HS-27A (cell line): Measurements from ENCODE around the gene SPATA16.
"Not testable (repeated sequence)": the region's sequence is repeated elsewhere in the genome, so short reads cannot be mapped to it uniquely, and the experiment has no call there.

ENCODE experiments used
- DNase-seq: peaks from one replicate; pipeline ENCODE4 v3.0.0-alpha.2; 2012; ENCODE audit warnings: low read depth, missing footprints

SPATA16 gene

GRCh38 chr3:172946061-172946460, 195.0 kb downstream of the SPATA16 start:
- no peak for DNase-seq

DNA sequence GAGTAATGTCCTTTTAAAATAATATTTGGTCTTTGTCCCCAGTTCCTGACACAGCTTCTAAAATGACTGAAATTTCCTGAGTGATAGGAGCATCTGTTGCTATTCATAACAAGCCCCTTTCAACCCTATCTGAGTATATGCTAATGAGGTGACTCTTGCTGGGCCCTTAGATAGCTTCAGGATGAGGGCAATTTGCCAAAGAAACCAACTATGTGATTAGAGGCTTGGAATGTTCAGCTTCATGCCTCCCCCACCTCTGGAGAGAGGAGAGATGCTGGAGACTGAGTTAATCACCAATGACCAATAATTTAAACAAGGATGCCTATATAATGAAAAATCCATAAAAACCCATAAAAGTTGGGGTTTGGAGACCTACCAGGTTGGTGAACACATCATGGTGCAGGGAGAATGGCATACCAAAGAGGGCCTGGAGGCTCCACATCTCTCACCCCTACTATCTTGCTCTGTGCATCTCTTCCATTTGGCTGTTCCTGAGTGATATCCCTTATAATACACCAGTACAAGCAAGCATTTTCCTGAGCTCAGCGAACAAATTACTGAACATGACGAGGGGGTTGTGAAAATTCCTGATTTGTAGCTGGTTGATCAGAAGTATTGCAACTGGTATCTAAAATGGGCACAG, 201.3 kb downstream of the SPATA16 start:
- peak; percentile 20 for DNase-seq

GRCh38 chr3:172938788-172939187, 202.2 kb downstream of the SPATA16 start:
- DNase-seq = no peak

- DNase-seq = no peak
Observed at GRCh38 chr3:172931746-172932285, 209.2 kb downstream of the SPATA16 start.

DNA sequence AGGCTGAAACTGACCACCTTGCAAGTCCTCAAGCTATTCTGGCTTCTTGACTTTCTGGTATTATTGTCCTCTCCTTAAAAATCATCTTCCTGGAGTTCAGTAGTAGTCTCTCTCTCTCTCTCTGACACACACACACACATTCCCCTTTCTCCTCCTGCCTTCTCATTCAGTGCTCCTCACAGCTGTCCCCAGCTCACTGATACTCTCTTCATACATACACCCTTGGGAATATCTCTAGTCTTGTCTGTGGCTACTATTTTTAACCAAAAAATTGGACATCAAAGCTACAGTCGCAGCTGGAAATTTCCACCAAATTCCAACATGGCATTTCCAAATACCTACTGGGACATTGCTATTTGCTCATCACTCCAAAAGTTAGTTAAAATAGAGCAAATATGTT, 211.6 kb downstream of the SPATA16 start:
- no peak for DNase-seq

DNA sequence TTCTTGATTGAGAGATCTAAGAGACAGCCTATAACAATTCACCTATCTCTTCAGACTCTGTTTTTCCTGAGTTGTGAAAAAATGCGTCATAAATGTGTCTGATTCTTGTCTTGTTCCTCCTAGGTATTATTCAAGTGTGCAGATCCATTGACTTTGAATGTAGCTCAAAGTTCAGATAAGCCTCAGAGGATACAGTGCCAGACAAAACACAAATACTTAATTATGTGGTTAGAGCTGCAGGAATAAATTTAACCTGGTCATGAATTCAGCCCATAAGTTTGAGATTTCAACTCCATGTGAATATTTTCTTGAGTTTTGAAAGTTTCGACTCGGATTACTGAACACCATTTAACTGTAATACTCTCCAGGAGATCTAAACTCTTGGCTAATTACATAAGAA, 216.5 kb downstream of the SPATA16 start:
- no peak for DNase-seq

- no peak for DNase-seq
Observed at GRCh38 chr3:172919297-172919683, 221.7 kb downstream of the SPATA16 start.

DNA sequence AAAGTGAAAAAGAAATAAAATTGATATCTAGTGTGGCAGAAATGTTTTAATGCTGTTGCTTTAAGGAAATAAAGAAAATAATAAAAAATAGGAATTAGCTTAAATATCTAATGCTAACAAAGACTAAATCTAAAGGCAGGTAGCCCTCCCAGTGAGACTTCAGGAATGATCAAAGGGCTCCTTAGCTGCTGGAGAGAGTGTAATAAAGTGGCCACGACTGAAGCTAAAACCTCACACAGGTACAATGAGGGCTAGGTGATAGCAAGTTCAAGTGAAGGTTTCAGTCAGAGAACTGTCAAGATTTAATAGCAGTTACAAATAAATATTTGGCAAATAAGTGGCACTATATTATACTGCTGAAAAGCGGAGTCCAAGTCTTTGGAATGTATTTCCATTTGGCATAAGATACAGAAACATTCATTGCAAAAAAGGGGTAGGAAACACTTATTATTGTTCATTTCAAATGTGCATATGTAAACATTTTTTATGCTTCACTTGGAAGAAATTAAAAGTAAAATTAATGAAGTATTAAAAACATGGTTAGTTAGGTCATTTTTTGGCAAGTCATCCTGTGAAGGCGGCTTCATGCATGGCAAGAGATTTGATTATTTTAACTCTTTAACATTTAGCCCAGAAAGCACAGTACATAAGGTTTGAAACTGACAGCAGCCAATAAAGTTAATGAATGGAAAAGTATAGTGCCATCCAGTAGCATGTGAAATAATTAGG, 222.3 kb downstream of the SPATA16 start:
- DNase-seq = no peak

- DNase-seq = no peak
Observed at GRCh38 chr3:172918165-172918564, 222.9 kb downstream of the SPATA16 start.

DNA sequence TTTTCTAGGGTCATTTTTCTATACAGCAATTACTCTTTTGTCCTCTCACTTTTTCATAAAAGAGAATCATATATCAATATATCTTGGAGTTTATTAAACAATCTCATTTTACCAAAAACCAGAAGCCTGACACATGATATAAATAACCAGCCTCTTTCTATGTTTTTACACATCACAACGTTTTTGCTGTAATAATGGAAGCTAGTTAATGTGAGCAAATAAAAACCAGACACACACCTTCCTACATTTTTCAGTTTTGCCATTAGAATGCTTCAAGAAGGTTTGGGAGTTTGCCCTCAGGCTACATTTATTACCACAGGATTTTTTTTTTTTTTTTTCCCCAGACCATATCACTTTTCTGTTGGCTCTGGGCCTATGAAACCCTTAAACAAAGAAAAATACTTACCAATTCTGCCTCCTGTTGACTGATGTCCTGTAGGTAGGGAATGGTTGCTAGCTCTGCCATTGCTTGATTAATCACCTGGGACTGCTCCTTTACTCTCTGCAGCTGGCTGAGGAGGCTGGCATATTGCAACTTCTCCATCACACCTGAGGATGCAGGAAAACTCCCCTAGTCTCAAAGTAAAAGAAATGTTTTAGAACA, 225.0 kb downstream of the SPATA16 start:
- DNase-seq = no peak

DNA sequence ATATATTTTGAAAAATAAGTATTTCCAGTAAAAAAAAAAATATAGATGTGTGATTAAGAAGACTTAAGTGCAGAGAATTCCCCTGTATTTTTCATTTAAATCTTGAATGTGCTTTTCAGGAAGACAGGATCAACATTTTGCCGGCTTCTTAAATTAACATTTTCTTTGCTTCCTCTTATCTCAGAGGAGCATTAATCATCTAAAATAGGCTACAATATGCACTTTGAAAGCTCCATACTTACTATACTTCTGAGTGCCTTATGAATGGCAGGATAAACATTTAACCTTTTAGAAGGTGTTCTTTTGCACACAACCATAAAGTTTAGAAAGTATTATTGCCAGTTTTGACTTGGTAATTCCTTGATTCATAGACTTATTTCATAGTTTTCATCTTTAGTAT, 226.2 kb downstream of the SPATA16 start:
- no peak for DNase-seq

- no peak for DNase-seq
Observed at GRCh38 chr3:172913911-172914655, 227.0 kb downstream of the SPATA16 start.

GRCh38 chr3:172911142-172911541, 229.9 kb downstream of the SPATA16 start:
- DNase-seq = no peak

DNA sequence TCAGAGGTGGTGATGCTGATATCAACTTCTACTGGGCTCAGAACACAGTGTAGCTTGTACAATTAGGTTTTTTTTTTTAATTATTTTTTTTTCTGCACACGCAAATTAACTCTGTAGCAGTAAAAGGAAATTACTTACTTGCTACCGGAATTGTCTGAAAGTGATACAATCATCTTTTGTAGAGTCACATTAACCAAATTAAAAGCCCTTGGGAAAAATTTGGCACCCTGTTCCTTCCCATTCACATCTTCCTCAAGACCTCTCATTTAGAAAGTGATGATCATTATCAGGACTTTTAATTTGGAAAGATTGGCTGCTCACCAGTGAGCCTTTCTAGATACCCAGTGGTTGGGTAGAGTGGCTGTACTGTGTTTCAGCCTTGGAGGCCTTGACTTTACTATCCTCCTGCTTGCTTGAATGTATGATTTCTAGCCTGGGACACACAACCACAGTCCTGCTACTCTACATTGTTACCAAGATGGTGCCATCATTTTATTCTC, 232.2 kb downstream of the SPATA16 start:
- DNase-seq = no peak

GRCh38 chr3:172905451-172905850, 235.6 kb downstream of the SPATA16 start:
- no peak for DNase-seq

DNA sequence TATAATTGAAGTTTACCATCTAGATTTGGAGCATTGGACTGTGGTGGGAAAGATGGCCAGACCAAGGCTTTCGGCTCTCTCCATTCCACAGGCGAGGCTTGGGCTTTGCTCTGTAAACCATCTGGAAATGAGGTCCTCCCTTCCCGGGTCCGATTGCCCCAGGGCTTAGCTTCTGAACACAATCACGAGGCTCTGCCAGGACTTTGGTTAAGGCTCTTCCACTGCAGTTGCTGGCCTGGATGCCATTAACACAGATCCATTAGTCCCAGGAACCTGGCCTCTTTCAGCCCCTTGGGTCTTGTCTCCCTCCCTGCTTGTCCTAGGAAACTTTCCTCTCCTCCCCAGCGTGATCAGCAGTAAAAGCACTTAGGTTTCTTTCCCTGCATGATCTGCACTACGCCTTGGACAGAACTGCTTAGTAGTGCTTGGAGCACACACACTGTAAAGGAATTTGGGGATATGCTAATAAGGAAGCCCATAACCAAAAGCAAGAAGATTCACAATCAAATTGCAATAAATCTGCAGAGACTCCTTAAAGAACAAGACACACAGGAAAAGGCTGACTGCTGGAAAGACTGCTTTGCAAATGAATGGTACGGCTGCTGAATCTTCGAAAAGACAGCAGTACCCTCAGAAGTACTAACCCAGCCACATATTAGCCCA, 236.2 kb downstream of the SPATA16 start:
- no peak for DNase-seq

DNA sequence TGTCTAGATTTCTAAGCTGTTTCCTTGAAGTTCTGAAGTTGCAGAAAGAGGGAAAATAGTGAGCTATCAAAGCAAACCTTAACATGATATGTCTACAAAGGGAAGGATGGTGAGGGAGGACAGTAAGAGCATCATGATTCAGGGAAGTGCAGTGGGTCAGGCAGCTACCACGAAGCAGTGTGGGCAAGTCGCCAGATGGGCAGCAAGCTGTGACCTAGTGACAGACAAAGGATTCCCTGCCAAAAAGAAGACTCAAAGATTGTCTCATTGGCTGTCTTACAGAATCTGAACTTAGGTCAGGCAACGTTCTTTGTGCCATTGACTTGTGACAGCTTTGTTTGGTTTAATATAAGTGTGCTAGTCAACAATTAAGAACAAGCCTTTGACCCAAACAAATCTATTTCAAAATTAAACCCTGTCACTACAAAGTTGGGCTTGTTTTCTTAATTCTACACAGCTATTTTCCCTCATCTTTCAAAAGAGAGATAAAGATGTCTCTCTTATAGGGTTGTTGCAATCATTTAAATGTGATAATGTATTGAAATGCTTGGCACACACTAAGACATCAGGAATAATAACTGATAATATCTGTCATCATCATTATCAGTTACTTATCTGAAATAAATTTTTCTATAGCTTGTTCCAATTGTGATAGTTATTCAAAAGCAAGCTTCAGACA, 237.3 kb downstream of the SPATA16 start:
- no peak for DNase-seq

DNA sequence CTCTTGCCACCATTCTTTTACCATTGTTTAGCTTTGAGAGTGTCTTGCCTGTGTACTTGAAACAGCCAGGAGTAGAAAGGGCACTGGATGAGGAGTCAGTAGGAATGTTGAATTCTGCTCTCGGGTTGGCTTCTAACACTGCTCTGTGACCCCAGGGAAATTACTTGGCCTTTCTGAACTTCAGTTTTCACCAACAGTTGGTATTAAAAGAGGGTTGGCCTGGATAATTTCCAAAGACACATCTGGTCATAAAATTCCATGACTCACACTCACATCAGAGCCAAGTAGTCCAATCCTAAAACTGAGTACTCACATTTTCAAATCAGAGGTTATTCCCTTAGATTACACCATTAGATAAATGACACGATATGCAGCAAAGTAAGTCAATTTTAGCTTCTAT, 248.9 kb downstream of the SPATA16 start:
- DNase-seq = peak; percentile 26

DNA sequence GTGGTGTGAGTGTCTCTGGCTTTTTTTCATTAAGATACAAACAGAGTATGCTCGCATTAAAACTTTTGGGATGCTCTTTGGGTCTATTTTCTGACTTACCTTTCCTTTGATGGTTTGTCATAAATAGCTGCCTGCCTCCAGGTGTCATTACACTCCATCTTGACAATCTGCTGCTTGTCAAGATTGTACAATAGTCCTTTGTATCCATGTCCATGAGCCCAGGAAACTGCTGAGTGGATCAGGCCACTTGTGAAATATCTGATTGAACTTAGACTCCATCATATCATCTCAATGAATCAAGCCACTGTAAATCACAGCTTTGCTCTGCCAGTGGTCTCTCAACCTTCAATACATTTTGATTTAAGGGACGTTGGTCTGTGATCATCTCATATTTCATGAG, 255.3 kb downstream of the SPATA16 start:
- no peak for DNase-seq

- no peak for DNase-seq
Observed at GRCh38 chr3:172882563-172882962, 258.5 kb downstream of the SPATA16 start.

- not testable (repeated sequence) for DNase-seq
Observed at GRCh38 chr3:172879381-172879780, 261.7 kb downstream of the SPATA16 start.
